GM19023 (cell line): ENCODE data around the gene RSBN1.
"Not testable (repeated sequence)": the region's sequence is repeated elsewhere in the genome, so short reads cannot be mapped to it uniquely, and the experiment has no call there.

ENCODE experiments used
- ATAC-seq: cut with Tn5 transposase; IDR thresholded peaks from one replicate; pipeline ENCODE4 v1.9.1; 2021; ENCODE audit warnings: mild to moderate bottlenecking, moderate library complexity; ENCODE audit not compliant: unreplicated experiment

RSBN1 gene

GRCh38 chr1:113749402-113749801 lies 62.9 kb downstream of the RSBN1 start:
- ATAC-seq = no peak

- no peak for ATAC-seq
Measured at GRCh38 chr1:113747376-113747775, 64.9 kb downstream of the RSBN1 start.

GRCh38 chr1:113745425-113745824 lies 66.9 kb downstream of the RSBN1 start:
- ATAC-seq = no peak

- ATAC-seq = no peak
Measured at GRCh38 chr1:113744114-113744513, 68.2 kb downstream of the RSBN1 start.

DNA sequence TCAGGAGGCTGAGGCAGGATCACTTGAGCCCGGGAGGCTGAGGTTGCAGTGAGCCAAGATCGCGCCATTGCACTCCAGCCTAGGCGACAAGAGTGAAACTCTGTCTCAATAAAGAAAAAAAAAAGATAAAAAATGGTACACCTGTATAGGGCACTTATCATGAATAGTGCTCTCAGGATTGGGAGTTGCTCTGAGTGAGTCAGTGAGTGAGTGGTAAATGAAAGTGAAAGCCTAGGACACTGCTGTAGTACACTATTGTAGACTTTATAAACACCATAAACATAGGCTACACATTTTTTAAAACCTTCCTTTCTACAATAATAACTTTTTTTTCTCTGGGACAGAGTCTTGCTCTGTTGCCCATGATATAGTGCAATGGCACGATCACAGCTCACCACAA lies 69.8 kb downstream of the RSBN1 start:
- no peak for ATAC-seq

GRCh38 chr1:113734357-113735055 lies 77.8 kb downstream of the RSBN1 start:
- no peak for ATAC-seq

- ATAC-seq = no peak
Measured at GRCh38 chr1:113732802-113733201, 79.5 kb downstream of the RSBN1 start.

GRCh38 chr1:113721010-113721409 lies 91.3 kb downstream of the RSBN1 start:
- no peak for ATAC-seq

- not testable (repeated sequence) for ATAC-seq
Measured at GRCh38 chr1:113718621-113719020, 93.7 kb downstream of the RSBN1 start.

DNA sequence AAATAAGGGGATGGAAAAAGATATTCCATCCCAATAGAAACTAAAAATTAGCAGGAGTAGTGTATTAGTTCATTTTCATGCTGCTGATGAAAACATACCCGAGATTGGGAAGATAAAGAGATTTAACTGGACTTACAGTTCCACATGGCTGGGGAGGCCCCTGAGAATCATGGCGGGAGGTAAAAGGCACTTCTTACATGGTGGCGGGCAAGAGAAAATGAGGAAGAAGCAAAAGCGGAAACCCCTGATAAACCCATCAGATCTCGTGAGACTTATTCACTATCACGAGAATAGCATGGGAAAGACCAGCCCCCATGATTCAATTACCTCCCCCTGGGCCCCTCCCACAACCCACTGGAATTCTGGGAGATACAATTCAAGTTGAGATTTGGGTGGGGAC lies 94.8 kb downstream of the RSBN1 start:
- not testable (repeated sequence) for ATAC-seq

- ATAC-seq = no peak
Measured at GRCh38 chr1:113714606-113715269, 97.5 kb downstream of the RSBN1 start.
